ENCODE results near the gene RCL1. TPM values are rescaled to one million over a fixed set of nuclear protein-coding genes. Genes with fewer than 3 reads are reported as not detected.

Gene RCL1
- total and polyA plus RNA-seq, 2 of the 13 experiments (the other 11 are each of a cell fraction or from before 2014, with no cell fraction given) = 22.3 to 31.6 TPM

GRCh38 chr9:4746278-4747030 is 46.3 kb upstream of the RCL1 start (continued):
- no peak for TF ChIP-seq USF2 (IDR thresholded peaks at IDR 0.05; ENCODE audit: low read depth, low read length)
- TF ChIP-seq USF2 (CRISPR knock-in tag; IDR thresholded peaks at IDR 0.05; ENCODE audit: borderline replicate concordance) = no peak
- TF ChIP-seq ZNF414 (CRISPR knock-in tag; IDR thresholded peaks at IDR 0.05) = no peak
- TF ChIP-seq ZNF678 (CRISPR knock-in tag; IDR thresholded peaks at IDR 0.05) = no peak
- TF ChIP-seq CREB1 (IDR thresholded peaks at IDR 0.05) = no peak
- TF ChIP-seq CREB1 (CRISPR knock-in tag; IDR thresholded peaks at IDR 0.05) = no peak
- TF ChIP-seq SP2 (CRISPR knock-in tag; IDR thresholded peaks at IDR 0.05) = no peak
- TF ChIP-seq ZNF496 (CRISPR knock-in tag; IDR thresholded peaks at IDR 0.05; ENCODE audit: insufficient replicate concordance) = no peak
- no peak for TF ChIP-seq RELA (CRISPR knock-in tag; IDR thresholded peaks at IDR 0.05)
- no peak for TF ChIP-seq POLR2A (IDR thresholded peaks at IDR 0.05; ENCODE audit: insufficient read depth in 1 of 2, low read depth in 2 of 2, low read length in 2 of 2)
- no peak for TF ChIP-seq ZNF329 (CRISPR knock-in tag; IDR thresholded peaks at IDR 0.05; ENCODE audit: low read depth)

GRCh38 chr9:4748612-4749011 is 44.1 kb upstream of the RCL1 start:
- Histone ChIP-seq H3K4me3 (replicated peaks in 1 of 3; ENCODE audit: insufficient read depth in 1 of 3, low read depth in 2 of 3, low read length in 3 of 3) (no peak overlapping the region), H2AFZ (ENCODE audit: low read length) (no peak overlapping the region), H4K20me1 (ENCODE audit: insufficient read depth, low read length) (no peaks in the 10 kb centered on the region), H3K4me1 (ENCODE audit: insufficient read depth, low read length) (no peaks in the 10 kb centered on the region), H3K27me3 (ENCODE audit: control insufficient read depth in 1 of 2, insufficient read depth in 2 of 2, low read length in 2 of 2) (no peaks in the 10 kb centered on the region), H3K9me3 (ENCODE audit: low read length) (no peaks in the 10 kb centered on the region), H3K4me2 (ENCODE audit: low read depth, low read length) (no peak overlapping the region), H3K9ac (ENCODE audit: insufficient read depth, low read depth, low read length) (no peak overlapping the region), H3K79me2 (ENCODE audit: insufficient read depth, low read length) (no peaks in the 10 kb centered on the region), H3K27ac (ENCODE audit: extremely low read length, insufficient read depth, low read length) (no peak overlapping the region), H3K36me3 (replicated peaks in 1 of 2; ENCODE audit: control insufficient read depth in 1 of 2, insufficient read depth in 2 of 2, low read length in 2 of 2) (no peaks in the 10 kb centered on the region)
- no TSS peak for BruUV-seq (replicated peaks)
- intact Hi-C loops (cut with micrococcal nuclease; ENCODE audit: unreplicated experiment) (no loop called here), in situ Hi-C loops (cut with HindIII; ENCODE audit: extremely low pct_ligation_motif_present, low pct_unique_long_range_greater_than_20kb) (no loop called here)
- ChIA-PET CTCF (ENCODE audit: low intra/inter-chr PET ratio, low total read pairs) (no interaction called here), POLR2A (no interaction called here)
- 78% methylated on average over 5 of the region's 5 CpGs for WGBS (ENCODE audit: low lambda C conversion rate)
- ATAC-seq = no peak
- FAIRE-seq = no peak
- no peak for DNase-seq (ENCODE audit: low spot score)
- TF ChIP-seq STAG1 (CRISPR knock-in tag; IDR thresholded peaks at IDR 0.05) (no peak), HIC2 (CRISPR knock-in tag; IDR thresholded peaks at IDR 0.05; ENCODE audit: low read depth) (no peak), RCOR2 (CRISPR knock-in tag; IDR thresholded peaks at IDR 0.05) (no peak), ZSCAN30 (CRISPR knock-in tag; IDR thresholded peaks at IDR 0.05) (no peak), ARNT2 (CRISPR knock-in tag; IDR thresholded peaks at IDR 0.05; ENCODE audit: low read depth) (no peak), SRSF9 (IDR thresholded peaks at IDR 0.05; ENCODE audit: borderline replicate concordance, insufficient read depth, low read depth, low read length, poor library complexity, severe bottlenecking) (no peak), BRF2 (CRISPR knock-in tag; IDR thresholded peaks at IDR 0.05) (no peak), SETDB1 (CRISPR knock-in tag; IDR thresholded peaks at IDR 0.05; ENCODE audit: borderline replicate concordance) (no peak)

Data from HepG2 (cell line).